Osteoblast (primary cell): ENCODE data around the gene TMEM60. TPM values are rescaled to one million over a fixed set of nuclear protein-coding genes. Genes with fewer than 3 reads are reported as not detected.

ENCODE experiments used
- DNase-seq: peaks from one replicate; pipeline ENCODE4 v3.0.0; 2011; ENCODE audit warnings: low spot score, mixed read lengths; ENCODE audit not compliant: insufficient read length; ENCODE audit errors: missing footprints
- H2AFZ ChIP-seq: 2 replicates; pipeline ENCODE4 v1.6.0; 2011; ENCODE audit warnings: mild to moderate bottlenecking, low read length
- H3K27ac ChIP-seq: 2 replicates; pipeline ENCODE4 v1.5.1; 2011; ENCODE audit warnings: mild to moderate bottlenecking, low read depth, low read length, moderate library complexity
- H3K27me3 ChIP-seq: 2 replicates; pipeline ENCODE4 v1.6.0; 2012; ENCODE audit warnings: mild to moderate bottlenecking, control low read depth, inconsistent platforms, low read length, moderate library complexity; ENCODE audit not compliant: insufficient read depth
- H3K36me3 ChIP-seq: 2 replicates; pipeline ENCODE4 v1.5.1; 2011; ENCODE audit warnings: mild to moderate bottlenecking, low read length, control low read depth, moderate library complexity; ENCODE audit not compliant: insufficient read depth
- H3K4me1 ChIP-seq: 2 replicates; pipeline ENCODE4 v1.5.1; 2011; ENCODE audit warnings: mild to moderate bottlenecking, low read length, control low read depth, moderate library complexity; ENCODE audit not compliant: insufficient read depth
- H3K4me2 ChIP-seq: 2 replicates; pipeline ENCODE4 v1.6.0; 2011; ENCODE audit warnings: mild to moderate bottlenecking, low read length; ENCODE audit not compliant: insufficient read depth
- H3K4me3 ChIP-seq: fragments of 200-600 bp; sonication (generic); 3 replicates; pipeline ENCODE4 v1.5.1; 2012; ENCODE audit warnings: mild to moderate bottlenecking, low read length, inconsistent platforms; ENCODE audit not compliant: insufficient read depth
- H3K79me2 ChIP-seq: 2 replicates; pipeline ENCODE4 v1.6.0; 2012; ENCODE audit warnings: mild to moderate bottlenecking, low read length, control low read depth, inconsistent platforms; ENCODE audit not compliant: insufficient read depth
- H3K9me3 ChIP-seq: 2 replicates; pipeline ENCODE4 v1.5.1; 2011; ENCODE audit warnings: low read depth, low read length, control low read depth
- H4K20me1 ChIP-seq: 2 replicates; pipeline ENCODE4 v1.6.0; 2012; ENCODE audit warnings: mild to moderate bottlenecking, low read length, control low read depth; ENCODE audit not compliant: insufficient read depth
- CTCF ChIP-seq: IDR thresholded peaks from 2 replicates; pipeline ENCODE4 v1.5.1; 2011; ENCODE audit warnings: mild to moderate bottlenecking, low read depth, low read length, moderate library complexity; ENCODE audit errors: extremely low read depth
- total RNA-seq: library from RNA; depleted of rRNA; stranded (reverse); fragments of >200 nt; gene quantifications from 2 replicates; pipeline ENCODE4 v1.2.3, GENCODE V29; 2012

TMEM60 gene
- 20.3 and 20.6 TPM in 2 replicates for total RNA-seq

GRCh38 chr7:77798394-77799077, at the start of gene TMEM60, which contains the start of gene PHTF2:
Gene TMEM60, minus strand, starts transcription at chr7:77798434. Its CDS starts 4,061 bp downstream, at chr7:77794373.
Gene PHTF2, plus strand, starts transcription at chr7:77798773.
- Histone ChIP-seq H3K27ac (peak within 1 kb of the TSS; percentile 87), H3K4me3 (peak within 1 kb of the TSS; percentile 95), H3K79me2 (peaks cover 89% of the 10 kb centered on the region), H3K4me1 (peaks cover 21% of the 10 kb centered on the region), H2AFZ (peak within 1 kb of the TSS; percentile 86), H3K4me2 (peak within 1 kb of the TSS; percentile 85), H4K20me1 (no peaks in the 10 kb centered on the region), H3K36me3 (no peaks in the 10 kb centered on the region), H3K27me3 (no peaks in the 10 kb centered on the region), H3K9me3 (no peaks in the 10 kb centered on the region)
- DNase-seq: peak; percentile 96
- peak; percentile 37 for TF ChIP-seq CTCF

GRCh38 chr7:77846317-77847092, 48.3 kb upstream of the TMEM60 start:
- Histone ChIP-seq H3K4me2 (no peak overlapping the region), H4K20me1 (no peaks in the 10 kb centered on the region), H3K36me3 (no peaks in the 10 kb centered on the region), H3K27me3 (no peaks in the 10 kb centered on the region), H3K27ac (no peak overlapping the region), H3K4me1 (no peaks in the 10 kb centered on the region), H3K79me2 (peaks cover 4% of the 10 kb centered on the region), H3K4me3 (no peak overlapping the region), H3K9me3 (no peaks in the 10 kb centered on the region), H2AFZ (no peak overlapping the region)
- TF ChIP-seq CTCF: no peak
- no peak for DNase-seq

- H3K27ac ChIP-seq: no peak overlapping the region
- peaks cover 5% of the 10 kb centered on the region for H3K79me2 ChIP-seq
- no peaks in the 10 kb centered on the region for H3K27me3 ChIP-seq
- TF ChIP-seq CTCF: no peak
- H4K20me1 ChIP-seq: no peaks in the 10 kb centered on the region
- DNase-seq: no peak
- no peaks in the 10 kb centered on the region for H3K4me1 ChIP-seq
- no peaks in the 10 kb centered on the region for H3K36me3 ChIP-seq
- H3K4me3 ChIP-seq: no peak overlapping the region
- no peak overlapping the region for H3K4me2 ChIP-seq
- no peak overlapping the region for H2AFZ ChIP-seq
- H3K9me3 ChIP-seq: no peaks in the 10 kb centered on the region
These were observed 45.0 kb upstream of the TMEM60 start for GRCh38 chr7:77843194-77843593.

GRCh38 chr7:77839919-77840318, 41.7 kb upstream of the TMEM60 start:
- Histone ChIP-seq H3K27me3 (no peaks in the 10 kb centered on the region), H4K20me1 (no peaks in the 10 kb centered on the region), H3K4me1 (no peaks in the 10 kb centered on the region), H3K27ac (no peak overlapping the region), H3K9me3 (no peaks in the 10 kb centered on the region), H3K4me2 (no peak overlapping the region), H3K36me3 (no peaks in the 10 kb centered on the region), H3K4me3 (no peak overlapping the region), H3K79me2 (peaks cover 7% of the 10 kb centered on the region), H2AFZ (no peak overlapping the region)
- DNase-seq: no peak
- no peak for TF ChIP-seq CTCF
